T follicular helper cell (primary cell): ENCODE results near the gene PRICKLE1.

Source experiments
- DNase-seq: peaks from one replicate; pipeline ENCODE4 v3.0.0-alpha.2; 2020; ENCODE audit warnings: low read depth

PRICKLE1 gene

GRCh38 chr12:42588524-42589464 lies 752 bp downstream of the PRICKLE1 start:
- DNase-seq: no peak

GRCh38 chr12:42587601-42588523 lies 1.7 kb downstream of the PRICKLE1 start:
- no peak for DNase-seq

GRCh38 chr12:42586268-42586667 lies 3.3 kb downstream of the PRICKLE1 start:
- no peak for DNase-seq

DNA sequence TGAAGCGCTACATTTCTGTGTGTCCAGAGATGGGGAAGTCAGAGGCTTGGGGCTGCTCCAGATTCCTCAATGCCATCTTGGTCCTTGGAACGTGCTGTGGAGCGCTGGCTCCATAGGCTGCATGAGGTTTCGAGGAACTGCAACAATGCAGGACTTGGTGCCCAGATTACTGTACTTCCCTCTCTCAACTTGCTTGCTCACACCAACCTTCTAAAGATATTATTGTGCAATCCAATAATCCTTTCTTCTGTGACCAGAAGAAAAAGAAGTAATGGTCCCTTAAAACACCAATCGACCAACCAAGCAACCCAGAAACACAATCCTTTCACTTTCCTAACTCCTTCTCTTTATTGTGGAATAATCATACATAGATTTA lies 3.7 kb downstream of the PRICKLE1 start:
- DNase-seq: no peak

- no peak for DNase-seq
Measured at GRCh38 chr12:42585154-42585840, 4.2 kb downstream of the PRICKLE1 start.

- no peak for DNase-seq
Measured at GRCh38 chr12:42584651-42585111, 4.9 kb downstream of the PRICKLE1 start.

GRCh38 chr12:42583016-42583415 lies 6.5 kb downstream of the PRICKLE1 start:
- DNase-seq: no peak

DNA sequence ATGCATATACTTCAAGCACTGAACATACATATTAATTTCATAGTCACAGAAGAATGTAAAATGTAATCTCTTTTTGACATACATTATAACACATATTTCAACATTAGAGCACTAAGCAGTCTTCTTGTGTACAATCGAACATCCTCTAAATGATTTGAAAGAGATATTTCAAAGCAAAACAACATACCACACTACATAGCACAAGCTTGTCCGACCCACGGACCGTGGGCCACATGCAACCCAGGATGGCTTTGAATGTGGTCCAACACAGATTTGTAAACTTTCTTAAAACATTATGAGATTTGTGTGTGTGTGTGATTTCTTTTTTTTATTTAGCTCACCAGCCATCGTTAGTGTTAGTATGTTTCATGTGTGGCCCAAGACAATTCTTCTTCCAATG lies 7.0 kb downstream of the PRICKLE1 start:
- DNase-seq: no peak

DNA sequence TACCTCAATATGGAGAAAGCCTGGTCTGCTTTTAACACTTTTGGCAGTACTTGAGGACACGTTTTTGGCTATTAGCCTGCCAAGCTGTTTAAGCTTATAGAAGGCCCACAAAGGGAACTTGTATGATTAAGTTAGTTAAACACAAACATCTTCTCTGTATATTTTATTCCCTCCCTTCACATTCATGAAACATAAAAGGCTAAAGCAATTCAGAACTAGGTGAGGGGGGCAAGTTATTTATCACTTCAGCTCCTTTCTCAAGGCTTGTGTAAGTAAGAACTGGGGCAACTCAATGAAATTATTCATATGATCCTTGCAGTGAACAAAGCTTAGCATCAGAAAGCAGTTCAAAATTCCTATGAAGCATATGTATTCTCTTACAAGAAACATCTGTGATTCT lies 7.5 kb downstream of the PRICKLE1 start:
- DNase-seq: no peak

- no peak for DNase-seq
Measured at GRCh38 chr12:42576374-42576773, 13.2 kb downstream of the PRICKLE1 start.

GRCh38 chr12:42575717-42576116 lies 13.8 kb downstream of the PRICKLE1 start:
- no peak for DNase-seq

DNA sequence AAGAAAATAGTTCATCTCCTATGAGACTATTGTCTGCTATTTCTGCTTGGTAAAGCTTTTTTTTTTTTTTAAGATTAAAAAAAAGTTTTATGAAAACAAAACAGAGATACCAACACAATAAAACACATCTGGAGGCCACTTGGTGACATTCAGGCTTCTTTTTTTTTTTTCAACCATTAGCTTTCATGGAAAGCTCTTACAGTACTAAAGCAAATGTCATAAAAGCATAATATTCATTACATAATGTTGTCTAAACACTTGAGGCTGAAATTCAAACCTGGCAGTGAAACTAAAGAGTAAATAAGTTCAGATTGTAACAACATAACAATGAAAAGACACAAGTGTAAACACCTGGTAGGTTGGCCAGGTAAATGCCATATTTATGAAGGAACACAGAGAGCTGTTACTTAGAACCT lies 14.7 kb downstream of the PRICKLE1 start:
- DNase-seq: no peak

- DNase-seq: no peak
Measured at GRCh38 chr12:42571327-42572009, 18.1 kb downstream of the PRICKLE1 start.

DNA sequence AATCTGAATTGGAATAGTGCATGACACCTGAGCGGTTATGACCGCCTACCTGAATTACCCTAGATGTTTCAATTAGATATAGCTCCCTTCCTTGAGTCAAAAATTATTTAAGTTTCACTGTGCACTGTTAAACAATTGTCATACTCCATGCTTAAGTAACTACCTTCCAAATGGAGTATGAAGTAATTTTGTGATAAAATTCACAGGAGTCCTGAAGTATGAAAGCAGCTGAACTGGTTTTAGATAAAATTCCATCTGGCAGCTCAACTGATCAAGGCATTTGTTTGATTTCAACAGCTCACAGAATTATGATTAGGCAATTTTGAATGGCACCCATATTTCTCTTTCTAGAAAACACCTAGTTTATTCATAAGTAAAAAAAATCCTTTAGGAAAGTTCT lies 19.5 kb downstream of the PRICKLE1 start:
- DNase-seq: no peak

GRCh38 chr12:42568952-42569915 lies 20.3 kb downstream of the PRICKLE1 start:
- no peak for DNase-seq

DNA sequence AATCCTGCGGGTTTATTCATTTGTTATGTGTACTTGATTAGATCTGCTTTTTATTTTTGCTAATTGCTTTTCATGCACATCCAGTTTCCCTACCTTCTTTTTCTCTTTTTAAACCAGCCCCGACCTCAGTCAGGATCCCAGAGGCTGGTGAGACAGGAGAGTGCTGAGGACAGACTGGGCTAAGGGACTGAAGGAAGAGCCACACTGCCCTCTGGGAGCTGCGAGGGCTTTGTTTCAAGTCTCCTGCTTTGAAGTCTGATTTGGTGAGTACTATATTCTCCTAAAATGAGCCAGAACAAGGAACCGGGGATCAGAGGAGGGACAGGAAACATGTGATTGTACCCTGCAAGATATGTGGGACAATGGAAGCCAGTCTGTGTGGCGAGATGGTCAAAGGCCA lies 23.9 kb downstream of the PRICKLE1 start:
- no peak for DNase-seq

DNA sequence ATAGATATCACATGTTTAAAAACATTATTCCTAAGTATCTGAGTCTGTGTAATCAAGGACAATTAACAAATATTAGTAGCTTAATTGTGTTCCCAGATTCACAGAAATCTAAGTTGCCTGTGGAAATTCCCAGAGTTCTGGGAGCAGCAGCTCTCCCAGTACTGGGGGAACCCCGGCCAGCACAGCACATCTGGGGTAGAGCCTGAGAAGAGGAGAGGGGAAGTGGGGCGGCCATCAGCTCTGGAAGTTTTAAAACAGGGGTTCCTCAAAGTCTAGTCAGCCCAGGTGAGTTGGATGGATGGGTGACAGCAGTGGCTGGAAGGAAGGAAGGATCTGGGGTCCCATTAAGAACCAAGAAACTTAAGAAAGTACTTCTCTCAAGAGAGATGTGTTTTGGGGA lies 24.6 kb downstream of the PRICKLE1 start:
- no peak for DNase-seq

GRCh38 chr12:42564556-42564955 lies 25.0 kb downstream of the PRICKLE1 start:
- DNase-seq: no peak

DNA sequence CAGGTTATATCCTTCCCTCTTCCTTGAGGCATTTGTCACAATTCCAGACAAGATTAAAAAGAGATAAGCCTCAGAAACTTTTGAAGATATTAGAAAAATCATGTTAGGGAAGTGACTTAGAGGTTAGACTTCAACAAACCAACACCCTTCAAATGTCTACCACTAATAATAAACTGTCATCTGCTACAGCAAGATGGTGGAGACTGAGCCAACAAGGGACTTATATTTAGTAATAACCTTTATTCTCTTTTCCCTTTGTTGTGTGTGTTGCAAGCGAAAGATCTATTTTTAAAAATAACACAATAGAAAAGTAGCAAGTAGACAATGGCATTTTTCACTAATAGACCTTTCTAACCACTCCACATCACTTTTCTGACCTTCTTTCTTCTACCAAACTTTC lies 28.6 kb downstream of the PRICKLE1 start:
- no peak for DNase-seq

DNA sequence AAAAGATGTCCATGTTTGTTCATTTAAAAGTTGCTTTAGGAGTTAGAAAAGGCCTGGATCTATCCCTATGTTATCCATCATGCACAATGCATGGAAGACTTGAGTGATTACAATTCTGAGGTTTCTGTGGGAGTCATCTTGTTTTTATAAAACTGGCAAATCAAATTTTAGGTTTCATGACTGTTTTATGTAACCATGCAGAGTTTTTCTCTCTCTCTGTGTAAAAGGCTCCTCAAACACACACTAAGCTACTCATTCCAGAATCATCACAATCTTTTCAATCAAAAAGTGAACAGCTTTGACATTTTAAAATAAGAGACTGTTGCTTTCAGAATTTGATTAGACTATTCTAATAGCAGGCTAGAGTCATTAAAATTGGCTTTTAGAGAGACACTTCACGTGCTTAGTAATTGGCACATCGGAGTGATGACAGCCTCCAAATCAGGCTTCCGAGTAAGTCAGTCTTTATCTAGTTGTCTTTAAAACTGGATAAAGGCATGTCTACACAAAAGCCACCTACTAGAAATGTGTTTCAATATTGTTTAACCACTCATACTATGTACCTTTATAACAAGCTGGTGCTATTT lies 31.9 kb downstream of the PRICKLE1 start:
- DNase-seq: no peak
